ENCODE measurements around the gene SGCA. TPM values are rescaled to one million over a fixed set of nuclear protein-coding genes. Genes with fewer than 3 reads are reported as not detected.
A peak's percentile ranks its signal among the peaks of the same experiment; 100 is the strongest.

Gene SGCA
- total and polyA plus RNA-seq, 2 of the 13 experiments (the other 11 are each of a cell fraction or from before 2014, with no cell fraction given): not detected

- TF ChIP-seq ZSCAN20 (CRISPR knock-in tag; IDR thresholded peaks at IDR 0.05; ENCODE audit: borderline replicate concordance): peak; percentile 31; the same call in 1 of the 2 replicates
- peak; percentile 59; the same call in 1 of the 2 replicates for TF ChIP-seq ZNF234 (CRISPR knock-in tag; conservative IDR thresholded peaks at IDR 0.05)
- TF ChIP-seq ZFP36L2 (CRISPR knock-in tag; IDR thresholded peaks at IDR 0.05): 0 out of 2 replicates have a peak, but pooled peaks have one; percentile 15
- TF ChIP-seq ZBTB43 (CRISPR knock-in tag; conservative IDR thresholded peaks at IDR 0.05): no peak
- TF ChIP-seq ZBTB25 (CRISPR knock-in tag; IDR thresholded peaks at IDR 0.05): no peak
- peak; percentile 48 for TF ChIP-seq YEATS4 (CRISPR knock-in tag; IDR thresholded peaks at IDR 0.05; ENCODE audit: borderline replicate concordance)
- TF ChIP-seq ARID4A (CRISPR knock-in tag; IDR thresholded peaks at IDR 0.05; ENCODE audit: borderline replicate concordance): peak; percentile 2; the same call in 1 of the 2 replicates
- peak; percentile 3; the same call in 1 of the 2 replicates for TF ChIP-seq ZNF598 (CRISPR knock-in tag; IDR thresholded peaks at IDR 0.05; ENCODE audit: borderline replicate concordance)
- no peak for TF ChIP-seq ZNF260 (CRISPR knock-in tag; IDR thresholded peaks at IDR 0.05; ENCODE audit: borderline replicate concordance, low read depth)
- peak; percentile 51; the same call in 1 of the 2 replicates for TF ChIP-seq UBTF (CRISPR knock-in tag; IDR thresholded peaks at IDR 0.05)
- 0 out of 2 replicates have a peak, but pooled peaks have one; percentile 7 for TF ChIP-seq POLR2G (IDR thresholded peaks at IDR 0.05; ENCODE audit: low read depth, low read length)
- TF ChIP-seq PRDM15 (CRISPR knock-in tag; IDR thresholded peaks at IDR 0.05): peak; percentile 12; the same call in 1 of the 2 replicates
- no peak for TF ChIP-seq ZNF256 (CRISPR knock-in tag; conservative IDR thresholded peaks at IDR 0.05)
Measured at GRCh38 chr17:50150354-50151040, 15.3 kb upstream of the SGCA start, which contains the start of gene PPP1R9B (continued).
